ENCODE measurements around the gene HCN3.

Gene HCN3

DNA sequence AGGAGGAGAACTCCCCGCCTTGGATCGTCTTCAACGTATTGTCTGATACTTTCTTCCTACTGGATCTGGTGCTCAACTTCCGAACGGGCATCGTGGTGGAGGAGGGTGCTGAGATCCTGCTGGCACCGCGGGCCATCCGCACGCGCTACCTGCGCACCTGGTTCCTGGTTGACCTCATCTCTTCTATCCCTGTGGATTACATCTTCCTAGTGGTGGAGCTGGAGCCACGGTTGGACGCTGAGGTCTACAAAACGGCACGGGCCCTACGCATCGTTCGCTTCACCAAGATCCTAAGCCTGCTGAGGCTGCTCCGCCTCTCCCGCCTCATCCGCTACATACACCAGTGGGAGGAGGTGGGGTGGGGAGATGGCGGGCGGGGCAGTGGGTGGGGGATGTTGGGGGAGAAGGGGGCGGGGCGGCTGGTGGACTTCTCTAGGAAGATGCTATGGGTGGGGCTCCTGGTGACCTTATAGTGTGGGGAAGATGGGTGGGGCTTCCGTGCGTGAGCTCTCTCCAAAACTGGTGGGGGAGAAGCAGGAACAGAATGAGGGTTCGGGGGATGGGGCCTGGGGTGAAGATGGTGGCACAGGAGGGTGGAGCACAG lies 5.3 kb downstream of the HCN3 start:
- TF ChIP-seq, protein P1, sequence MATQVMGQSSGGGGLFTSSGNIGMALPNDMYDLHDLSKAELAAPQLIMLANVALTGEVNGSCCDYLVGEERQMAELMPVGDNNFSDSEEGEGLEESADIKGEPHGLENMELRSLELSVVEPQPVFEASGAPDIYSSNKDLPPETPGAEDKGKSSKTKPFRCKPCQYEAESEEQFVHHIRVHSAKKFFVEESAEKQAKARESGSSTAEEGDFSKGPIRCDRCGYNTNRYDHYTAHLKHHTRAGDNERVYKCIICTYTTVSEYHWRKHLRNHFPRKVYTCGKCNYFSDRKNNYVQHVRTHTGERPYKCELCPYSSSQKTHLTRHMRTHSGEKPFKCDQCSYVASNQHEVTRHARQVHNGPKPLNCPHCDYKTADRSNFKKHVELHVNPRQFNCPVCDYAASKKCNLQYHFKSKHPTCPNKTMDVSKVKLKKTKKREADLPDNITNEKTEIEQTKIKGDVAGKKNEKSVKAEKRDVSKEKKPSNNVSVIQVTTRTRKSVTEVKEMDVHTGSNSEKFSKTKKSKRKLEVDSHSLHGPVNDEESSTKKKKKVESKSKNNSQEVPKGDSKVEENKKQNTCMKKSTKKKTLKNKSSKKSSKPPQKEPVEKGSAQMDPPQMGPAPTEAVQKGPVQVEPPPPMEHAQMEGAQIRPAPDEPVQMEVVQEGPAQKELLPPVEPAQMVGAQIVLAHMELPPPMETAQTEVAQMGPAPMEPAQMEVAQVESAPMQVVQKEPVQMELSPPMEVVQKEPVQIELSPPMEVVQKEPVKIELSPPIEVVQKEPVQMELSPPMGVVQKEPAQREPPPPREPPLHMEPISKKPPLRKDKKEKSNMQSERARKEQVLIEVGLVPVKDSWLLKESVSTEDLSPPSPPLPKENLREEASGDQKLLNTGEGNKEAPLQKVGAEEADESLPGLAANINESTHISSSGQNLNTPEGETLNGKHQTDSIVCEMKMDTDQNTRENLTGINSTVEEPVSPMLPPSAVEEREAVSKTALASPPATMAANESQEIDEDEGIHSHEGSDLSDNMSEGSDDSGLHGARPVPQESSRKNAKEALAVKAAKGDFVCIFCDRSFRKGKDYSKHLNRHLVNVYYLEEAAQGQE (IDR thresholded peaks at IDR 0.05; ENCODE audit: insufficient replicate concordance, low read depth): no peak
- TF ChIP-seq, protein P2, sequence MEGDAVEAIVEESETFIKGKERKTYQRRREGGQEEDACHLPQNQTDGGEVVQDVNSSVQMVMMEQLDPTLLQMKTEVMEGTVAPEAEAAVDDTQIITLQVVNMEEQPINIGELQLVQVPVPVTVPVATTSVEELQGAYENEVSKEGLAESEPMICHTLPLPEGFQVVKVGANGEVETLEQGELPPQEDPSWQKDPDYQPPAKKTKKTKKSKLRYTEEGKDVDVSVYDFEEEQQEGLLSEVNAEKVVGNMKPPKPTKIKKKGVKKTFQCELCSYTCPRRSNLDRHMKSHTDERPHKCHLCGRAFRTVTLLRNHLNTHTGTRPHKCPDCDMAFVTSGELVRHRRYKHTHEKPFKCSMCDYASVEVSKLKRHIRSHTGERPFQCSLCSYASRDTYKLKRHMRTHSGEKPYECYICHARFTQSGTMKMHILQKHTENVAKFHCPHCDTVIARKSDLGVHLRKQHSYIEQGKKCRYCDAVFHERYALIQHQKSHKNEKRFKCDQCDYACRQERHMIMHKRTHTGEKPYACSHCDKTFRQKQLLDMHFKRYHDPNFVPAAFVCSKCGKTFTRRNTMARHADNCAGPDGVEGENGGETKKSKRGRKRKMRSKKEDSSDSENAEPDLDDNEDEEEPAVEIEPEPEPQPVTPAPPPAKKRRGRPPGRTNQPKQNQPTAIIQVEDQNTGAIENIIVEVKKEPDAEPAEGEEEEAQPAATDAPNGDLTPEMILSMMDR (IDR thresholded peaks at IDR 0.05; ENCODE audit: insufficient read depth, low read length): no peak
- TF ChIP-seq SPI1 (IDR thresholded peaks at IDR 0.05; ENCODE audit: borderline replicate concordance, low read depth): no peak
- TF ChIP-seq GABPA (IDR thresholded peaks at IDR 0.05; ENCODE audit: low read depth): no peak
- no peak for TF ChIP-seq POLR2AphosphoS5 (IDR thresholded peaks at IDR 0.05; ENCODE audit: low read depth)
- DNase-seq (ENCODE audit: low read depth in 1 of 2, low spot score in 1 of 2): no peak
- Histone ChIP-seq H3K27ac (replicated peaks) (no peak overlapping the region), H3K27me3 (ENCODE audit: insufficient read depth, poor library complexity, severe bottlenecking) (no peaks in the 10 kb centered on the region), H3K4me3 (replicated peaks; ENCODE audit: insufficient read depth, low read length) (no peak overlapping the region)

DNA sequence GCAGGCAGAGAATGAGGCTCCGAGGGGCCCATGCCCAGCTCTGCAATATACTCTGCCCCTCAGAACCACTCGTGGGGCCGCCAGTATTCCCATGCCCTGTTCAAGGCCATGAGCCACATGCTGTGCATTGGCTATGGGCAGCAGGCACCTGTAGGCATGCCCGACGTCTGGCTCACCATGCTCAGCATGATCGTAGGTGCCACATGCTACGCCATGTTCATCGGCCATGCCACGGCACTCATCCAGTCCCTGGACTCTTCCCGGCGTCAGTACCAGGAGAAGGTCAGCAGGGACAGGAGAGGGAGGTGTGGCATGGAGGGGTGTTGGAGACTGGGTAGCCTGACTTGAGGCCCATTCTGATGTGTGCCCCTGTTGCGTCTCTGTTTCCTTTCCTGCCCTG lies 7.2 kb downstream of the HCN3 start:
- no peak overlapping the region for H3K27ac ChIP-seq (replicated peaks)
- no peaks in the 10 kb centered on the region for H3K27me3 ChIP-seq (ENCODE audit: insufficient read depth, poor library complexity, severe bottlenecking)
- no peak overlapping the region for H3K4me3 ChIP-seq (replicated peaks; ENCODE audit: insufficient read depth, low read length)
- no peak for DNase-seq (ENCODE audit: low read depth in 1 of 2, low spot score in 1 of 2)
- TF ChIP-seq, protein P1 (IDR thresholded peaks at IDR 0.05; ENCODE audit: insufficient replicate concordance, low read depth): no peak
- TF ChIP-seq, protein P2 (IDR thresholded peaks at IDR 0.05; ENCODE audit: insufficient read depth, low read length): no peak
- no peak for TF ChIP-seq GABPA (IDR thresholded peaks at IDR 0.05; ENCODE audit: low read depth)

GRCh38 chr1:155285063-155285462 lies 7.8 kb downstream of the HCN3 start:
- no peak for DNase-seq (ENCODE audit: low read depth in 1 of 2, low spot score in 1 of 2)
- no peak overlapping the region for H3K27ac ChIP-seq (replicated peaks)
- TF ChIP-seq, protein P2 (IDR thresholded peaks at IDR 0.05; ENCODE audit: insufficient read depth, low read length): no peak
- TF ChIP-seq POLR2AphosphoS5 (IDR thresholded peaks at IDR 0.05; ENCODE audit: low read depth) (no peak), SPI1 (IDR thresholded peaks at IDR 0.05; ENCODE audit: borderline replicate concordance, low read depth) (no peak), GABPA (IDR thresholded peaks at IDR 0.05; ENCODE audit: low read depth) (no peak)
- TF ChIP-seq, protein P1 (IDR thresholded peaks at IDR 0.05; ENCODE audit: insufficient replicate concordance, low read depth): no peak
- H3K27me3 ChIP-seq (ENCODE audit: insufficient read depth, poor library complexity, severe bottlenecking): no peaks in the 10 kb centered on the region
- no peak overlapping the region for H3K4me3 ChIP-seq (replicated peaks; ENCODE audit: insufficient read depth, low read length)
